ENCODE measurements around the gene EXOSC1. TPM values are rescaled to one million over a fixed set of nuclear protein-coding genes. Genes with fewer than 3 reads are reported as not detected.
"Not testable (repeated sequence)": the region's sequence is repeated elsewhere in the genome, so short reads cannot be mapped to it uniquely, and the experiment has no call there.

The EXOSC1 gene
- total and polyA plus RNA-seq, 11 donors: 14.8 to 34.5 (median 17.3) TPM

DNA sequence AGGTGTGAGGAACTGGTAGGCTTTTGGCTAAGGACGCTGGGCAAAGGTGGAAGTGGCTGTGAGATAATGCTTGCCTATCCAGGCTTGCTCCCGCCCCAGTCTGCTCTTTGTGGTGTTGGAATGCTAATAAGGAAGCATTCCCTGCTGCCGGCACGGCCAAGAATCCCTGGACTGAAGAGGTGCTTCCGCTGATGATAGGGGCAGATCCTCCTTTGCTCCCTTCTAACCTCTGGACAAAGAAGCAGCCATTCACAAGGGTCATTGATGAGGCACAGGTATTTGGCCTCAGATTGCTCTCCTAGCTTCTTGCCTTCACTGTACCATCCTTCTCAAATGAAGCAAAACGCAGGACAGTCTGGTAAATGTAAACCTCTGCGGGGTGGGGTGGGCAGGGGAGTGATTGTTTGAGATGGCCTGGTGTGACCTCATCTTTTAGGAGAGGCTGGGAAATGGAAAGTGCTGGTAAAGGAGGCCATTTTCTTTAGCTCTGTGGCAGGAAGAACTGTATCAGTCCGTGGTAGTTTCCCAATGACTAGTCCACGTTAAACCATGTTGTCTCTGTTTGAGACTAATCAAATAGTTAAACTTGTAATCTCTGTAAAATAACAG, 18.1 kb downstream of the EXOSC1 start:
- Histone ChIP-seq H3K36me3 (peaks cover 0 to 44% (median 31%) of the 10 kb centered on the region in 9 donors), H3K27me3 (no peaks in the 10 kb centered on the region), H3K9me3 (no peaks in the 10 kb centered on the region), H3K4me3 (peak overlapping the region in 11 of 12 donors; percentile 17 to 99 (median 83)), H3K4me1 (peaks cover 3 to 54% (median 27%) of the 10 kb centered on the region in 12 donors), H3K27ac (peak overlapping the region in 11 of 12 donors; percentile 78 to 96 (median 93))
- intact Hi-C loops (cut with DNase I): loop anchor here in 1 of 10 donors (2.0 kb wide), 1 partner anchor 17 kb away; no protein-coding TSS in a partner anchor
- DNase-seq: no peak
- TF ChIP-seq, protein P1, sequence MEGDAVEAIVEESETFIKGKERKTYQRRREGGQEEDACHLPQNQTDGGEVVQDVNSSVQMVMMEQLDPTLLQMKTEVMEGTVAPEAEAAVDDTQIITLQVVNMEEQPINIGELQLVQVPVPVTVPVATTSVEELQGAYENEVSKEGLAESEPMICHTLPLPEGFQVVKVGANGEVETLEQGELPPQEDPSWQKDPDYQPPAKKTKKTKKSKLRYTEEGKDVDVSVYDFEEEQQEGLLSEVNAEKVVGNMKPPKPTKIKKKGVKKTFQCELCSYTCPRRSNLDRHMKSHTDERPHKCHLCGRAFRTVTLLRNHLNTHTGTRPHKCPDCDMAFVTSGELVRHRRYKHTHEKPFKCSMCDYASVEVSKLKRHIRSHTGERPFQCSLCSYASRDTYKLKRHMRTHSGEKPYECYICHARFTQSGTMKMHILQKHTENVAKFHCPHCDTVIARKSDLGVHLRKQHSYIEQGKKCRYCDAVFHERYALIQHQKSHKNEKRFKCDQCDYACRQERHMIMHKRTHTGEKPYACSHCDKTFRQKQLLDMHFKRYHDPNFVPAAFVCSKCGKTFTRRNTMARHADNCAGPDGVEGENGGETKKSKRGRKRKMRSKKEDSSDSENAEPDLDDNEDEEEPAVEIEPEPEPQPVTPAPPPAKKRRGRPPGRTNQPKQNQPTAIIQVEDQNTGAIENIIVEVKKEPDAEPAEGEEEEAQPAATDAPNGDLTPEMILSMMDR (IDR thresholded peaks at IDR 0.05): no peak
- no peak for TF ChIP-seq POLR2A (IDR thresholded peaks at IDR 0.05)
- WGBS, 4 donors: 12 to 18% (median 13%) methylated on average over 7 to 9 of the region's 9 CpGs
- peak in 3 of 4 donors; percentile 0 to 18 (median 2) for ATAC-seq

DNA sequence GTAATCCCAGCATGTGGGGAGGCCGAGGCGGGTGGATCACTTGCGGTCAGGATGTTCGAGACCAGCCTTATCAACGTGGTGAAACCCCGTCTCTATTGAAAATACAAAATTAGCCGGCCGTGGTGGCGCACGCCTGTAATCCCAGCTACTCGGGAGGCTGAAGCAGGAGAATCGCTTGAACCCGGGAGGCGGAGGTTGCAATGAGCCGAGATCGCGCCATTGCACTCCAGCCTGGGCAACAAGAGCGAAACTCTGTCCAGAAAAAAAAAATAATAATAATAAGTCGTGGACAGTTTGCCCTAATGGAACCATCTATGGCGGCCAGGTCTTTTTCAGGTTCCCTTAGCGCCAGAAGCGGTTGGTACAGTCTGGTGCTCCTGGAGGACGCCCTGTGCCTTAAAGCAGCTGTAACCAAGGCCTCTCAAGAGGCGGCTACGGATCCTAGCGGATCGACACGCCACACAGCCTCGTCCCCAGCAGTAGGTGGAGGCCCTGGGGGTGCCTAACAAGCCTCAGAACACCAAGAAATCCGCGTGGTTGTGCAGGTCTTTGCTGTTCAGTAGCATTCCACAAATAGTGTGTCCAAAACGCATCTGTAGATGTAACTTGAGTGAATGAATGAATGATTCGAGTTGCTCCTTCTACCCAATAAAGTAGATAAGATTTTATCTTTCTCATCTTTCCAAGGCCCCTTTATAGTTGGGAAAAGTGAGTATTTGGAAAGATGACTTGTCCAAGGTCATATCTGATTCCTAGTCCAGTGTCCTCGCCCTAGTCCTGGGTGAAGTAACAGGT, 18.8 kb downstream of the EXOSC1 start:
- H3K36me3 ChIP-seq: peaks cover 0 to 42% (median 28%) of the 10 kb centered on the region in 9 donors
- TF ChIP-seq POLR2A (IDR thresholded peaks at IDR 0.05): no peak
- TF ChIP-seq, protein P1 (IDR thresholded peaks at IDR 0.05): no peak
- no peaks in the 10 kb centered on the region for H3K27me3 ChIP-seq
- intact Hi-C loops (cut with DNase I): no loop called here
- no peaks in the 10 kb centered on the region for H3K9me3 ChIP-seq
- DNase-seq: no peak
- H3K4me3 ChIP-seq: peak overlapping the region; percentile 60 to 99 (median 84)
- peak overlapping the region in 11 of 12 donors; percentile 78 to 96 (median 93) for H3K27ac ChIP-seq
- 9 to 16% (median 10%) methylated on average over 34 of the region's 34 CpGs for WGBS, 4 donors
- H3K4me1 ChIP-seq: peaks cover 3 to 61% (median 27%) of the 10 kb centered on the region in 12 donors
- ATAC-seq: peak in 1 of 4 donors; percentile 9

DNA sequence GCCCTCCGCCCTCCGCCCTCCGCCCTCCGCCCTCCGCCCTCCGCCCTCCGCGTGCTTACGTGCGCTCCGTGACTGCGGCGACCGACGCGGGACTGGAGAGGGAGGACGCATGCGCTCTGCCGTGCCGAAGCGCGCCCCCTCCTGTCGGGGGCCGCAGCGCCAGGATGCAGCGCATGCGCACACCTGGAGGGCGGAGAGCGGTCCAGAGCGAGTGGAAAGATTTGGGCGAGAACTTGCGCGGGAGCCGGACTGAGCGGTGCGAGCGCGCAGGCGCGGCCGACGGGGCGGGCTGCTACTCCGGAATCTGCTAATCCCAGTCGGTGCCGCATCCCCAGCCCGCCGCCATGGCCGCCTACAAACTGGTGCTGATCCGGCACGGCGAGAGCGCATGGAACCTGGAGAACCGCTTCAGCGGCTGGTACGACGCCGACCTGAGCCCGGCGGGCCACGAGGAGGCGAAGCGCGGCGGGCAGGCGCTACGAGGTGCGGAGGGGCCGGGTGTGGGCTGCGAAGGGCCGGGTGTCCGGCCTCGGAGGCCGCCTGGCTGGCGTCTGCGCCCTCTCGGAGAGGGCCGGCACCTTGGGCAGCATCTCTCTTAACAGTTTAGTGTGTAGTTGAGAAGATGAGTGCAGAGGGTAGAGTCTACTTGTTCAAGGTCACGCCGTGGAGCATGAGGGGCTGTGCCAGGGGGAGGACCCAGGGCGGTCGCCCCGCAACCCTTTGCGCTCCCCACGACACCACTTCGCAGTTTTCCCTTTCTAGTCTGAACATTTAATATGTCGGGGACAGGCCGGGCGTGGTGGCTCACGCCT, 19.6 kb downstream of the EXOSC1 start, which contains the start of gene PGAM1:
TSS of gene PGAM1 (plus strand) at position 228 of the 812 bp plus-strand sequence. CDS start at position 345, 117 bp downstream.
- DNase-seq: peak; percentile 96 to 99 (median 97)
- WGBS, 4 donors: 0 to 1% (median 0%) methylated on average over 28 to 89 of the region's 90 CpGs
- intact Hi-C loops (cut with DNase I): no loop called here

DNA sequence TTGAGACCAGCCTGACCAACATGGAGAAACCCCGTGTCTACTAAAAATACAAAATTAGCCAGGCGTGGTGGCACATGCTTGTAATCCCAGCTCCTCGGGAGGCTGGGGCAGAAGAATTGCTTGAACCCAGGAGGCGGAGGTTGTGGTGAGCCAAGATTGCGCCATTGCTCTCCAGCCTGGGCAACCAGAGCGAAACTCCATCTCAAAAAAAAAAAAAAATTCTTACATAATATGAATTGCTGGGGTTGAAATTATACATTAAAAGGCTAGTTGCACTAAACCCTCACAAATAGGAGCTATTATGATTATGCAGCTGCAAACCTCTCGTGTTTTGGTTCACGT, 22.1 kb downstream of the EXOSC1 start:
- H3K27me3 ChIP-seq; H3K4me3 ChIP-seq; intact Hi-C loops (cut with DNase I); H3K9me3 ChIP-seq; ATAC-seq; DNase-seq: not testable (repeated sequence)
- 84 to 88% (median 86%) methylated on average over 8 of the region's 8 CpGs for WGBS, 4 donors
- H3K27ac ChIP-seq: peak overlapping the region in 1 of 12 donors; percentile 93
- peaks cover 3 to 59% (median 27%) of the 10 kb centered on the region in 12 donors for H3K4me1 ChIP-seq
- peaks cover 0 to 13% (median 0%) of the 10 kb centered on the region in 9 donors for H3K36me3 ChIP-seq

More for the DNA sequence above, 19.6 kb downstream of the EXOSC1 start, which contains the start of gene PGAM1:
- Histone ChIP-seq H3K4me1 (peaks cover 3 to 63% (median 27%) of the 10 kb centered on the region in 12 donors), H3K4me3 (peak within 1 kb of the TSS; percentile 60 to 99 (median 84)), H3K9me3 (no peaks in the 10 kb centered on the region), H3K27me3 (no peaks in the 10 kb centered on the region), H3K36me3 (peaks cover 0 to 34% (median 20%) of the 10 kb centered on the region in 9 donors), H3K27ac (peak within 1 kb of the TSS; percentile 49 to 96 (median 93))
- peak in 1 of 2 donors; percentile 80 for TF ChIP-seq POLR2A (IDR thresholded peaks at IDR 0.05)
- TF ChIP-seq, protein P1 (IDR thresholded peaks at IDR 0.05): peak; percentile 53 to 81 (median 67)
- peak; percentile 95 to 97 (median 97) for ATAC-seq

All from heart left ventricle (tissue), 16 donors.